ELF-1 (cell line): Measurements from ENCODE around the gene IL1R2.
"Not testable (repeated sequence)": the region's sequence is repeated elsewhere in the genome, so short reads cannot be mapped to it uniquely, and the experiment has no call there.

ENCODE experiments used
- DNase-seq: peaks from one replicate; pipeline ENCODE4 v3.0.0-alpha.2; 2016; ENCODE audit warnings: low read depth, low spot score

Gene IL1R2

GRCh38 chr2:102060792-102061191, 69.0 kb downstream of the IL1R2 start:
- DNase-seq, result no peak

GRCh38 chr2:102061286-102061699, 69.5 kb downstream of the IL1R2 start:
- no peak for DNase-seq

- no peak for DNase-seq
These were observed 70.4 kb downstream of the IL1R2 start for GRCh38 chr2:102061962-102062795.

- no peak for DNase-seq
These were observed 71.0 kb downstream of the IL1R2 start for GRCh38 chr2:102062802-102063201.

DNA sequence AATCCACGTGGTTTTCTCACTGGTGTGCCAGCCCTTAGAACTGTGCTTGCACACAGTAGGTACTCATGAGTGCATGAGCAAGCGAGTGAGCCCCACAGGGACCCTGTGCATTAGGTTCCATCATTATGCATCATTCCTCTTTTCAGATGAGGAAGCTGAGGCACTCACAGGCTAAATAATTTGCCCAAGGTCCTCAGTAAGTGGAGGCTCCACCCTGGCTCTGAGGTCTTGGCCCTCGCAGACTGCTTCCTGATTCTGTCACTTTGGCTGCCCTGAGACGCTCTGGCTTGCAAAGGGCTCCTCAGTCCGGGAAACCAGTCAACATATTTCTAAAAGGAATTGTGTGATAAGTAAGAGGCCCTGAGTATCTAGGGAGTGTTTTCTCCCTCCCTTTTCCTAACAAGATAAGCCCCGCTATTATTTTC, 71.7 kb downstream of the IL1R2 start:
- peak; percentile 39 for DNase-seq

DNA sequence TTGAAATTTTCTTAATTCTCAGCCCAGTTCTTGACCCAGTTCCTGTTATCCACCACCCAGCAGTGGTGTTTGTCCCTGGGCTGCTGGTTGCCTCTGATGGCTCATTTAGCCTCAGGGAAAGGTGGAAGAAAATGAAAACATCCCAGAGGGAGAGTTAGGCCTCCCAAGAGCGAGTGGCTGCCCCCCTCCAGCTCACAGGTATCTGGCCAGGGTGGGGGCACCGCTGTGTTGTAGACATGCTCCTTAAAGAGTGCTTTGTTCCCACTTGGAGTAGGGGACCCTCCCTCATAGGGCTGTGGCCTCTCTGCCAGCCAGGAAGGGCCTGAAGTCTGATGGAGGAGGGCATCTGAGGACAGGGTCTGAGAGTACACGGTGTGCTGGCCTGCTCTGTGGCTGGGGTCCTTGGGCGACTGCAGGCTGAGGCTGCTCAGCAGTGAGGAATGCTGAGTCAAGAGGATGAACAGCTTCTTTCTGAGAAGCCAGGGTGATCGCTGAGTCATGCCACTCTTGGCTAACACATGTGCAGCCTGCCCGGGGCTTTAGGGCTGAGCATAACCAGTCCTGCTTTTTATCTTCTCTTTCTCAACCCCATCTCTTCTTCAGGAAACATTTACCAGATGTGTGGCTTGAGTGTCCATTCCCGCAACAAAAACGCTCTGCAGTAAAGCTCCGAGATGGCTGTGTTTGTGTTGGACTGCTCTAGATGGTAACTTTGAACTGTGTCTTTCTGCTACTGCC, 72.3 kb downstream of the IL1R2 start:
- peak; percentile 94 for DNase-seq

- no peak for DNase-seq
These were observed 73.2 kb downstream of the IL1R2 start for GRCh38 chr2:102064679-102065674.

GRCh38 chr2:102065675-102066252, 74.0 kb downstream of the IL1R2 start:
- DNase-seq, result peak; percentile 78

GRCh38 chr2:102066554-102066953, 74.8 kb downstream of the IL1R2 start:
- no peak for DNase-seq

GRCh38 chr2:102068126-102068525, 76.4 kb downstream of the IL1R2 start:
- DNase-seq, result not testable (repeated sequence)

- no peak for DNase-seq
These were observed 77.7 kb downstream of the IL1R2 start for GRCh38 chr2:102069311-102069974.

DNA sequence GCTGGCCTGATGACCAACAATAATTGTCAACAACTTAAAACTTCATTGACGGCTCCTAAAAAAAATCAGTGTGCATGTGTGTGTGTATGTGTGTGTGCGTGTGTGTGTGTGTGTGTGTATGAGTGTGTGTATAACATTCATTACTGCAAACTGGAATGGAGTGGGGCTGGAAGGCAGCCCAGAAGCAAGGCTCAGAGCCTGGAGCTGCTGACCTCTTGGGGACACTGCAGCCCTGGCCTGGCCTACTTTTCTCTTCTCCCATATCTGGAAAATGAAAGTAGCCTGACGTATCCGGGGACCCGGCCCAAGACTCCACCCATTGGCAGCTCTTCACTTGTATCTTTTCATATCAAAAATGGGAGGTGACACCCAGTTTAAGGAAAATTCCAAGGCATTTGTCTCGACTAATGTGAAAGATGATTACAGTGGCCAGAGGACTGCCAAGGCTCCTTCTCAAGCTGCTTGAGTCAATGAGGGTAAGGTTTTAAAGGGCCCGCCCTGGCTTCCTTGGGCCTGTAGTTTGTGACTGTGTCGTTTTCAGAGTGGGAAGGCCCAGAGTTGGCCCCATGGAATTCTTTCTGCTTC, 78.4 kb downstream of the IL1R2 start:
- no peak for DNase-seq

- no peak for DNase-seq
These were observed 81.0 kb downstream of the IL1R2 start for GRCh38 chr2:102072741-102073140.

GRCh38 chr2:102073168-102073724, 81.5 kb downstream of the IL1R2 start:
- no peak for DNase-seq

GRCh38 chr2:102074152-102074783, 82.5 kb downstream of the IL1R2 start:
- DNase-seq, result no peak

- no peak for DNase-seq
These were observed 83.7 kb downstream of the IL1R2 start for GRCh38 chr2:102075479-102075878.

- DNase-seq, result no peak
These were observed 84.8 kb downstream of the IL1R2 start for GRCh38 chr2:102076512-102076911.
